CD8-positive, alpha-beta memory T cell (primary cell): ENCODE results near the gene STIMATE. TPM values are rescaled to one million over a fixed set of nuclear protein-coding genes. Genes with fewer than 3 reads are reported as not detected.

Experiments used
- CTCF ChIA-PET: fragments of 350-600 bp; sonication (Branson Sonifier 250); formaldehyde crosslinking; loops from one replicate; lab custom pipeline; 2021; ENCODE audit warnings: antibody characterized with exemption; lab: Charles Lee
- POLR2A ChIA-PET: fragments of 350-600 bp; sonication (Branson Sonifier 250); formaldehyde crosslinking; loops from one replicate; lab custom pipeline; 2021; ENCODE audit warnings: antibody characterized with exemption; lab: Charles Lee
- DNase-seq, 5 donors: peaks; one replicate each; pipeline versions ENCODE4 v3.0.0 to v3.0.0-alpha.2; 2020 to 2022; ENCODE audit warnings: mixed read lengths in 1 of 5
- H3K27ac ChIP-seq: one replicate; pipeline ENCODE4 v1.7.0; 2013; ENCODE audit warnings: low read depth, mild to moderate bottlenecking, low read length, moderate library complexity
- H3K27me3 ChIP-seq: 2 replicates; pipeline ENCODE4 v1.7.0; 2013; ENCODE audit warnings: low read length, mild to moderate bottlenecking; ENCODE audit not compliant: insufficient read depth, poor library complexity, severe bottlenecking
- H3K36me3 ChIP-seq: 2 replicates; pipeline ENCODE4 v1.7.0; 2013; ENCODE audit warnings: mild to moderate bottlenecking, low read length, moderate library complexity; ENCODE audit not compliant: insufficient read depth
- H3K4me1 ChIP-seq: 2 replicates; pipeline ENCODE4 v1.7.0; 2013; ENCODE audit warnings: mild to moderate bottlenecking, low read length, moderate library complexity; ENCODE audit not compliant: insufficient read depth
- H3K4me3 ChIP-seq: 2 replicates; pipeline ENCODE4 v1.7.0; 2013; ENCODE audit warnings: mild to moderate bottlenecking, low read length
- H3K9me3 ChIP-seq: 2 replicates; pipeline ENCODE4 v1.7.0; 2013; ENCODE audit warnings: mild to moderate bottlenecking, low read length
- H3K27ac Mint-ChIP-seq, 8 donors: one replicate each; pipeline ENCODE4 v1.8.0; 2020 to 2021; ENCODE audit warnings: mixed read lengths in 8 of 8, mild to moderate bottlenecking in 6 of 8, inconsistent platforms in 3 of 8, moderate library complexity in 3 of 8
- H3K27me3 Mint-ChIP-seq, 2 donors: one replicate each; pipeline ENCODE4 v1.8.0; 2020 to 2021; ENCODE audit warnings: mixed read lengths in 2 of 2, mild to moderate bottlenecking in 1 of 2, moderate library complexity in 1 of 2
- H3K36me3 Mint-ChIP-seq, 3 donors: one replicate each; pipeline ENCODE4 v1.8.0; 2020 to 2021; ENCODE audit warnings: mixed read lengths in 3 of 3, inconsistent platforms in 1 of 3, mild to moderate bottlenecking in 1 of 3
- H3K4me1 Mint-ChIP-seq, 3 donors: one replicate each; pipeline ENCODE4 v1.8.0; 2020 to 2021; ENCODE audit warnings: mixed read lengths in 3 of 3, inconsistent platforms in 1 of 3, mild to moderate bottlenecking in 1 of 3
- H3K4me3 Mint-ChIP-seq, 7 donors: one replicate each; pipeline ENCODE4 v1.8.0; 2020 to 2021; ENCODE audit warnings: mixed read lengths in 7 of 7, mild to moderate bottlenecking in 6 of 7, moderate library complexity in 4 of 7, inconsistent platforms in 2 of 7
- H3K9me3 Mint-ChIP-seq, 5 donors: one replicate each; pipeline ENCODE4 v1.8.0; 2020 to 2022; ENCODE audit warnings: mixed read lengths in 5 of 5, mild to moderate bottlenecking in 3 of 5, moderate library complexity in 2 of 5, inconsistent platforms in 1 of 5
- polyA plus RNA-seq: library from polyadenylated mRNA; unstranded; fragments of 300-500 nt; fragmentation: Illumina TruSeq; gene quantifications from one replicate; pipeline ENCODE4 v1.2.3, GENCODE V29; 2021
- total RNA-seq, 2 experiments: library from RNA; stranded (reverse); gene quantifications; one replicate each; pipeline ENCODE4 v1.2.3, GENCODE V29; 2021

Gene STIMATE
- total and polyA plus RNA-seq, 3 experiments from 2014 or later, result 10.8 to 39.1 (median 35.0) TPM

- POLR2A ChIA-PET, result no interaction called here
- CTCF ChIA-PET, result interaction anchor here (1.2 to 2.1 kb wide), 4 partner anchors 7 to 226 kb away, joined by 3 to 7 read pairs (median 5); no protein-coding TSS in a partner anchor
- no peak overlapping the region for H3K27ac ChIP-seq
- Mint-ChIP-seq H3K9me3 (no peaks in the 10 kb centered on the region), H3K36me3 (peaks cover 10 to 80% (median 16%) of the 10 kb centered on the region in 3 donors), H3K27ac (peak overlapping the region in 1 of 8 donors; percentile 33), H3K27me3 (peaks cover 0 to 4% of the 10 kb centered on the region in 2 donors), H3K4me1 (peaks cover 4 to 7% (median 6%) of the 10 kb centered on the region in 3 donors), H3K4me3 (no peak overlapping the region)
- no peaks in the 10 kb centered on the region for H3K4me1 ChIP-seq
- no peaks in the 10 kb centered on the region for H3K27me3 ChIP-seq
- no peaks in the 10 kb centered on the region for H3K9me3 ChIP-seq
- no peak for DNase-seq
- no peak overlapping the region for H3K4me3 ChIP-seq
- H3K36me3 ChIP-seq, result peaks cover 11% of the 10 kb centered on the region
These were observed 52.2 kb downstream of the STIMATE start for GRCh38 chr3:52845157-52845556.

DNA sequence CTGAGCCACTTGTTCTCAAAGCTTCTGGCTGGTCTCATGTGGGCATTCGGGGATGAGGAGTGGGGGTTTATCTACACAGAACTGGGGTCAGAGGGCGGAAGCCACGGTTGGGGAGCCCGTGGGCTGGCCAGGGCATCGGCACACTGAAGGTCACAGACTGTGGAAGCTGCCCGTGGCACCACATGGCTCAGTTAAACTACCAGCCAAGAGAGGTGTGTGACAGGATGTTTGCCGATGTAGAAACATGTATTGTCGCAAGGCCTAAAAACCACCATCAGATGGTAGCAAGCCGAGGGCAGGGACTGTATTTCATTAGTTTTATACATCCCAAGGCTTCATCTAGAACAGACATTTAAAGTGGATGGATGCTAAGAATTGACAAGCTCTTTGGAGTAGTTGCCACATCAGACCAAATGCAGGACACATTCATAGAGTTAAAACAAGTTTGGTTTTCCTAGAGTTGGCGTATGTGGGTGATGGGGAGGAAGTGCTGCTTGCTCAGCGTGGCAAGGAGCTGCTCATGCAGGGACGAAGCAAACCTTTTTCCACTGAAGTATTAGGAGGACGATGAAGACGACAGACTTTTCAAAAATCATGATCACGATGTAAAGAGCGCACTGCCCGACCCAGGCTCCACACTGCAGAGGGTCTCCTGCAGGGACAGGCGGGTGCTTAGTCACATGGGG is 52.9 kb downstream of the STIMATE start:
- H3K4me3 Mint-ChIP-seq, result no peak overlapping the region
- Histone ChIP-seq H3K27me3 (no peaks in the 10 kb centered on the region), H3K4me1 (peaks cover 2% of the 10 kb centered on the region), H3K36me3 (peaks cover 11% of the 10 kb centered on the region), H3K27ac (no peak overlapping the region), H3K4me3 (no peak overlapping the region), H3K9me3 (no peaks in the 10 kb centered on the region)
- DNase-seq, result no peak
- CTCF ChIA-PET, result interaction anchor here (1.0 to 1.8 kb wide), 5 partner anchors 21 to 230 kb away, joined by 3 to 7 read pairs (median 3); no protein-coding TSS in a partner anchor
- H3K27ac Mint-ChIP-seq, result peak overlapping the region in 1 of 8 donors; percentile 24
- H3K4me1 Mint-ChIP-seq, result peaks cover 11 to 14% (median 13%) of the 10 kb centered on the region in 3 donors
- POLR2A ChIA-PET, result no interaction called here
- H3K27me3 Mint-ChIP-seq, result peaks cover 0 to 4% of the 10 kb centered on the region in 2 donors
- H3K9me3 Mint-ChIP-seq, result no peaks in the 10 kb centered on the region
- peaks cover 8 to 80% (median 16%) of the 10 kb centered on the region in 3 donors for H3K36me3 Mint-ChIP-seq

DNA sequence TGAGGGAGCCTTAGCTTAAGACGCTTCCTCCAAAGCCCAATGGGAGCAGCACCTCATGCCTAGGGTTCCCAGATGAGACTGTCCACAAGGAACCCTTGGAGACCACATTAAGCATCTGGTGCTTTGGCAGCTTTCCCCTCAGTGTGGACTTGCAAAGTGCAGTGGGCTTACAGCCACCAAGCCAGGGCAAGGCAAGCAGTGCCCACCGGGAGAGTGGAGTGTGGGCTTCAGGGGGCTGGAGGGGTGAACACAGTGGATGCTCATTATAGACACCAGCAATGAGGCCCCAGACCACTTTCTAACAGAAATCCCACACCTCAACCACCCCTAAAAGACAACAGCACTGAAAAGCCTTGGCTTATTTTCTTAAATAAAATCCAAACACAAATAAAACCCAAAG is 53.5 kb downstream of the STIMATE start:
- Histone ChIP-seq H3K4me3 (no peak overlapping the region), H3K4me1 (peaks cover 7% of the 10 kb centered on the region), H3K27me3 (no peaks in the 10 kb centered on the region), H3K36me3 (peaks cover 11% of the 10 kb centered on the region), H3K27ac (no peak overlapping the region), H3K9me3 (no peaks in the 10 kb centered on the region)
- DNase-seq, result no peak
- Mint-ChIP-seq H3K4me3 (no peak overlapping the region), H3K4me1 (peaks cover 16 to 20% (median 19%) of the 10 kb centered on the region in 3 donors), H3K27me3 (peaks cover 0 to 4% of the 10 kb centered on the region in 2 donors), H3K9me3 (no peaks in the 10 kb centered on the region), H3K27ac (no peak overlapping the region), H3K36me3 (peaks cover 8 to 74% (median 16%) of the 10 kb centered on the region in 3 donors)
- CTCF ChIA-PET, result interaction anchor here (1.0 to 1.6 kb wide), 3 partner anchors 50 to 231 kb away, joined by 3 to 5 read pairs (median 3); no protein-coding TSS in a partner anchor
- POLR2A ChIA-PET, result no interaction called here

GRCh38 chr3:52843108-52843865 is 54.1 kb downstream of the STIMATE start:
- peaks cover 8 to 68% (median 16%) of the 10 kb centered on the region in 3 donors for H3K36me3 Mint-ChIP-seq
- ChIA-PET CTCF (interaction anchor here (0.6 to 1.6 kb wide), 5 partner anchors 50 to 231 kb away, joined by 3 to 5 read pairs (median 3); no protein-coding TSS in a partner anchor), POLR2A (no interaction called here)
- Histone ChIP-seq H3K9me3 (no peaks in the 10 kb centered on the region), H3K4me1 (peaks cover 13% of the 10 kb centered on the region), H3K4me3 (no peak overlapping the region), H3K36me3 (peaks cover 11% of the 10 kb centered on the region), H3K27me3 (no peaks in the 10 kb centered on the region), H3K27ac (no peak overlapping the region)
- no peak overlapping the region for H3K27ac Mint-ChIP-seq
- peaks cover 22 to 26% (median 25%) of the 10 kb centered on the region in 3 donors for H3K4me1 Mint-ChIP-seq
- no peaks in the 10 kb centered on the region for H3K9me3 Mint-ChIP-seq
- H3K27me3 Mint-ChIP-seq, result peaks cover 0 to 4% of the 10 kb centered on the region in 2 donors
- no peak for DNase-seq
- no peak overlapping the region for H3K4me3 Mint-ChIP-seq

DNA sequence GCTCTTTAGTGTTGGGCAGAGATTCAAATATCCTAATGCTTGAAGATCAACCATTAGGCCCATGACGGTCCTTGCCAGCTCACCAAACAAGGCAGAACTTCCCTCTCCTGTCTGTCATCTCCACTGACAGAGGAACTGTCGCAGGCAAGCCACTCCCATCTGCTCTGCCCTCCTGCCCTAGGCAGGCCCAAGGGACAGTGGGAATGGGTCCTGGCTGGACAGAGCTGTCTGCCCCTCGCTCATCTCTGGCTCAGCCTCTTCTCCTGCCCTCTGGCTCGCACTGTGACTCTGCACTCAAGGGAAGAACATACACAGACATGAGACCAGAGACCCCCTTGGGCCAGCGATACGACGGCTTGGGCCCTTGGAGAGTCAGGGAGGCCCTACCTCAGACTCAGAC is 54.9 kb downstream of the STIMATE start:
- Mint-ChIP-seq H3K9me3 (no peaks in the 10 kb centered on the region), H3K4me3 (no peak overlapping the region), H3K4me1 (peaks cover 31 to 34% (median 34%) of the 10 kb centered on the region in 3 donors), H3K27me3 (peaks cover 0 to 4% of the 10 kb centered on the region in 2 donors), H3K36me3 (peaks cover 7 to 64% (median 16%) of the 10 kb centered on the region in 3 donors), H3K27ac (no peak overlapping the region)
- Histone ChIP-seq H3K27me3 (no peaks in the 10 kb centered on the region), H3K9me3 (no peaks in the 10 kb centered on the region), H3K4me1 (peaks cover 21% of the 10 kb centered on the region), H3K4me3 (no peak overlapping the region), H3K27ac (no peak overlapping the region), H3K36me3 (peaks cover 11% of the 10 kb centered on the region)
- no peak for DNase-seq
- POLR2A ChIA-PET, result no interaction called here
- CTCF ChIA-PET, result interaction anchor here (1.1 kb wide), 1 partner anchor 93 kb away, joined by 3 read pairs; no protein-coding TSS in a partner anchor

DNA sequence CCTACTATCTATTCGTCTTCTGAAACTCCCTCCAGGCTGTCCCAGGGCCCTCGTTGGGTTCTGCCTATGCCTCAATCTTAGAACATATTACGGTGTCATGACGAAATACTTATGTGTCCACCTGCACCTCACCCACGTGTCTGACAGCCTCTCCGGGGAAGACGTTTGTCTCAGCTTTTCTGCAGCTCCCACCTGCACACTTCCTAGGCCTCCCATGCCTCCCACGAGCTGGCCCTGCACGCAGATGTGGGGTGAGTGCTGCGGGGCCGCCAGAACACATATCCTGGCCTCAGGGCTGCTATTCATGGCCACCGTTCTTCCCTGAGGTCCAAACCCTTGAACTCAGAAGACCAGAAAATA is 55.4 kb downstream of the STIMATE start:
- CTCF ChIA-PET, result interaction anchor here (1.1 kb wide), 1 partner anchor 93 kb away, joined by 3 read pairs; no protein-coding TSS in a partner anchor
- H3K4me1 Mint-ChIP-seq, result peaks cover 33 to 39% (median 38%) of the 10 kb centered on the region in 3 donors
- peaks cover 7 to 62% (median 16%) of the 10 kb centered on the region in 3 donors for H3K36me3 Mint-ChIP-seq
- POLR2A ChIA-PET, result no interaction called here
- no peak overlapping the region for H3K4me3 Mint-ChIP-seq
- peaks cover 24% of the 10 kb centered on the region for H3K4me1 ChIP-seq
- H3K36me3 ChIP-seq, result peaks cover 11% of the 10 kb centered on the region
- H3K27me3 Mint-ChIP-seq, result peaks cover 0 to 4% of the 10 kb centered on the region in 2 donors
- no peaks in the 10 kb centered on the region for H3K27me3 ChIP-seq
- no peaks in the 10 kb centered on the region for H3K9me3 ChIP-seq
- H3K4me3 ChIP-seq, result no peak overlapping the region
- H3K27ac ChIP-seq, result no peak overlapping the region
- no peaks in the 10 kb centered on the region for H3K9me3 Mint-ChIP-seq
- DNase-seq, result no peak
- peak overlapping the region in 1 of 8 donors; percentile 65 for H3K27ac Mint-ChIP-seq

GRCh38 chr3:52841211-52841980 is 56.0 kb downstream of the STIMATE start:
- CTCF ChIA-PET, result no interaction called here
- H3K27ac Mint-ChIP-seq, result peak overlapping the region in 3 of 8 donors; percentile 0 to 27 (median 6)
- no peak overlapping the region for H3K4me3 ChIP-seq

More at GRCh38 chr3:52841211-52841980, 56.0 kb downstream of the STIMATE start:
- DNase-seq, result no peak
- Histone ChIP-seq H3K9me3 (no peaks in the 10 kb centered on the region), H3K4me1 (peaks cover 24% of the 10 kb centered on the region), H3K36me3 (peaks cover 11% of the 10 kb centered on the region), H3K27me3 (no peaks in the 10 kb centered on the region), H3K27ac (no peak overlapping the region)
- Mint-ChIP-seq H3K27me3 (peaks cover 0 to 2% of the 10 kb centered on the region in 2 donors), H3K36me3 (peaks cover 7 to 61% (median 16%) of the 10 kb centered on the region in 3 donors), H3K9me3 (no peaks in the 10 kb centered on the region), H3K4me1 (peaks cover 35 to 45% (median 43%) of the 10 kb centered on the region in 3 donors), H3K4me3 (no peak overlapping the region)
- POLR2A ChIA-PET, result no interaction called here
